Adrenal gland (tissue), 5 donors: ENCODE measurements around the gene KRTAP4-5.
"Not testable (repeated sequence)": the region's sequence is repeated elsewhere in the genome, so short reads cannot be mapped to it uniquely, and the experiment has no call there.

Source experiments
- POLR2A ChIP-seq, 2 donors: fragments of 450-650 bp; IDR thresholded peaks; one replicate each; pipeline ENCODE4 v1.6.1; 2017; ENCODE audit warnings: antibody characterized with exemption in 2 of 2, mild to moderate bottlenecking in 2 of 2, moderate library complexity in 1 of 2
- TF ChIP-seq, protein P1 (sequence below), 6 experiments: fragments of 450-650 bp in 4 of 6; fragments of 200-600 bp in 2 of 6; sonication (generic) in 1 of 6; IDR thresholded peaks; 1 replicate in 5 of 6; 2 replicates in 1 of 6; pipeline versions ENCODE4 v1.5.1 to v1.8.0; 2016 to 2021; ENCODE audit warnings: antibody characterized with exemption in 6 of 6, mild to moderate bottlenecking in 2 of 6, moderate library complexity in 1 of 6
- donor health status: DM: no; HTN: no; CAD: no.

DNA sequence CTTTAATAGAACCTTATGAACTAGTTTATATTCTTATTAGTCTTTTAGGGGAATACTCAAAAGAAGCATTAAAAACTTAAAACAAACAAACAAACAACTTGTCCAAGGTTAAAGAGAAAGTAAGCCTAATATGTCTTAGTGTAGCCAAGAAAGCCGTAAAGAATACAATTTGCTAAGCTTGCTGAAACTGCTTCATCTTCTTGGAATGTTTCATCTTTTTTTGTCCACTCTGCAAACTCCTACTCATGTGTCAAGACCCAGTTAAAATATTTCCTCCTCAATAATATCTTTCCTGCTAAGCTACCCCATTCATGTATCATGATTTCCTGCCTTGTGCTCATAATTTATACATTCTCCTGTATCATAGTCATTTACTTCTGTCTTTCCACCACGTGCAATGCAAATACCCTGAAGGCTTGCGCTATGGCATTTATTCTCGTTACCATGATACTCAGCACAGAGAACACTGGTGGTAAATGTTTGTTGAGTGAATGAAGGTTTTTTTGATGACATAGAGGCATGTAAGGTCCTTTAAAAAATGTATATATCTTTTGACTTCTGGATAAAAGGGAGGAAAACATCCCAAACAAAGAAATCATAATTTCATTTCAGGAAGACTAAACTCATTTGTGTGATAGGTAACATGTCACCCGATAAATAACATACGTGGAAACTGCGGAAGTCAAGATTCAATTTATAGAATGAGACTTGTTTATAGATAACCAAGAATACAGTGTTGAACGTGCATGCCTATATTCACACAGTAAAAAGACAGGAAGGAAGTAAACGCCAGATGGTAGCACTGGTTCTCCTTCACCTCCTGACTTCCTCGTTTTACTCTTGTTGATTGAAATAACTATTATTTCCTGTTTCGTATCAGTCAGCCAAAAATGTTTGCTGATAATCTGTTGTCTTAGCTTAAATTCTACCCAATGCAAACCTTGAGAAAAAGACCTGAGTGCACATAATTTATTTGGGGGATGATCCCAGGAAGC lies 29.6 kb downstream of the KRTAP4-5 start:
- TF ChIP-seq, protein P1, sequence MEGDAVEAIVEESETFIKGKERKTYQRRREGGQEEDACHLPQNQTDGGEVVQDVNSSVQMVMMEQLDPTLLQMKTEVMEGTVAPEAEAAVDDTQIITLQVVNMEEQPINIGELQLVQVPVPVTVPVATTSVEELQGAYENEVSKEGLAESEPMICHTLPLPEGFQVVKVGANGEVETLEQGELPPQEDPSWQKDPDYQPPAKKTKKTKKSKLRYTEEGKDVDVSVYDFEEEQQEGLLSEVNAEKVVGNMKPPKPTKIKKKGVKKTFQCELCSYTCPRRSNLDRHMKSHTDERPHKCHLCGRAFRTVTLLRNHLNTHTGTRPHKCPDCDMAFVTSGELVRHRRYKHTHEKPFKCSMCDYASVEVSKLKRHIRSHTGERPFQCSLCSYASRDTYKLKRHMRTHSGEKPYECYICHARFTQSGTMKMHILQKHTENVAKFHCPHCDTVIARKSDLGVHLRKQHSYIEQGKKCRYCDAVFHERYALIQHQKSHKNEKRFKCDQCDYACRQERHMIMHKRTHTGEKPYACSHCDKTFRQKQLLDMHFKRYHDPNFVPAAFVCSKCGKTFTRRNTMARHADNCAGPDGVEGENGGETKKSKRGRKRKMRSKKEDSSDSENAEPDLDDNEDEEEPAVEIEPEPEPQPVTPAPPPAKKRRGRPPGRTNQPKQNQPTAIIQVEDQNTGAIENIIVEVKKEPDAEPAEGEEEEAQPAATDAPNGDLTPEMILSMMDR (IDR thresholded peaks at IDR 0.05), result not testable (repeated sequence)
- TF ChIP-seq POLR2A (IDR thresholded peaks at IDR 0.05), result not testable (repeated sequence)
